ENCODE measurements around the gene TEAD1. TPM values are rescaled to one million over a fixed set of nuclear protein-coding genes. Genes with fewer than 3 reads are reported as not detected.

TEAD1 gene
- total RNA-seq, 1 experiment from 2014 or later: 102 TPM

GRCh38 chr11:12971955-12972354 lies 297.7 kb downstream of the TEAD1 start:
- peaks cover 6% of the 10 kb centered on the region for H3K27me3 ChIP-seq (ENCODE audit: control insufficient read depth, insufficient read depth, low read length)
- H3K27ac ChIP-seq (ENCODE audit: low read length): no peak overlapping the region
- TF ChIP-seq CTCF (IDR thresholded peaks at IDR 0.05) (no peak), POLR2AphosphoS5 (IDR thresholded peaks at IDR 0.05; ENCODE audit: low read depth, low read length) (no peak), TCF7L2 (IDR thresholded peaks at IDR 0.05; ENCODE audit: low read depth, low read length) (no peak), SIN3A (IDR thresholded peaks at IDR 0.05; ENCODE audit: borderline replicate concordance, insufficient read depth, low read depth, low read length) (no peak)
- no peak overlapping the region for H3K4me3 ChIP-seq (ENCODE audit: low read depth in 2 of 2, low read length in 2 of 2)
- CTCF ChIA-PET: no interaction called here
- H3K36me3 ChIP-seq (ENCODE audit: control insufficient read depth, insufficient read depth, low read length): no peaks in the 10 kb centered on the region
- in situ Hi-C loops (cut with HindIII; ENCODE audit: low pct_unique_long_range_greater_than_20kb, low sequenced_read_pairs) (no loop called here), intact Hi-C loops (cut with micrococcal nuclease; ENCODE audit: unreplicated experiment) (no loop called here)
- ATAC-seq (no peak), DNase-seq (ENCODE audit: low read depth, low spot score) (no peak)
- POLR2A ChIA-PET: no interaction called here
- no peaks in the 10 kb centered on the region for H3K9me3 ChIP-seq (ENCODE audit: control insufficient read depth, insufficient read depth, low read depth, low read length)
- H3K4me1 ChIP-seq (ENCODE audit: control insufficient read depth, insufficient read depth, low read length): no peaks in the 10 kb centered on the region
- BruUV-seq (replicated peaks): no TSS peak

- no peak overlapping the region for H3K27ac ChIP-seq (ENCODE audit: low read length)
- no TSS peak for BruUV-seq (replicated peaks)
- no peak overlapping the region for H3K4me3 ChIP-seq (ENCODE audit: low read depth in 2 of 2, low read length in 2 of 2)
- peaks cover 11% of the 10 kb centered on the region for H3K27me3 ChIP-seq (ENCODE audit: control insufficient read depth, insufficient read depth, low read length)
- no peaks in the 10 kb centered on the region for H3K4me1 ChIP-seq (ENCODE audit: control insufficient read depth, insufficient read depth, low read length)
- CTCF ChIA-PET: no interaction called here
- DNase-seq (ENCODE audit: low read depth, low spot score): no peak
- no peaks in the 10 kb centered on the region for H3K9me3 ChIP-seq (ENCODE audit: control insufficient read depth, insufficient read depth, low read depth, low read length)
- in situ Hi-C loops (cut with HindIII; ENCODE audit: low pct_unique_long_range_greater_than_20kb, low sequenced_read_pairs): no loop called here
- intact Hi-C loops (cut with micrococcal nuclease; ENCODE audit: unreplicated experiment): no loop called here
- TF ChIP-seq SIN3A (IDR thresholded peaks at IDR 0.05; ENCODE audit: borderline replicate concordance, insufficient read depth, low read depth, low read length): no peak
- TF ChIP-seq POLR2AphosphoS5 (IDR thresholded peaks at IDR 0.05; ENCODE audit: low read depth, low read length): no peak
- no peak for TF ChIP-seq TCF7L2 (IDR thresholded peaks at IDR 0.05; ENCODE audit: low read depth, low read length)
- TF ChIP-seq REST (IDR thresholded peaks at IDR 0.05; ENCODE audit: insufficient read depth in 1 of 2, low read depth in 2 of 2, low read length in 1 of 2): no peak
- no peaks in the 10 kb centered on the region for H3K36me3 ChIP-seq (ENCODE audit: control insufficient read depth, insufficient read depth, low read length)
- ATAC-seq: no peak
- POLR2A ChIA-PET: no interaction called here
Measured at GRCh38 chr11:12973528-12974181, 299.4 kb downstream of the TEAD1 start.

GRCh38 chr11:12975195-12975594 lies 301.0 kb downstream of the TEAD1 start:
- H3K4me3 ChIP-seq (ENCODE audit: low read depth in 2 of 2, low read length in 2 of 2): no peak overlapping the region
- POLR2A ChIA-PET: no interaction called here
- H3K9me3 ChIP-seq (ENCODE audit: control insufficient read depth, insufficient read depth, low read depth, low read length): no peaks in the 10 kb centered on the region
- TF ChIP-seq CTCF (IDR thresholded peaks at IDR 0.05): no peak
- TF ChIP-seq REST (IDR thresholded peaks at IDR 0.05; ENCODE audit: insufficient read depth in 1 of 2, low read depth in 2 of 2, low read length in 1 of 2): no peak
- TF ChIP-seq TCF7L2 (IDR thresholded peaks at IDR 0.05; ENCODE audit: low read depth, low read length): no peak
- TF ChIP-seq POLR2AphosphoS5 (IDR thresholded peaks at IDR 0.05; ENCODE audit: low read depth, low read length): no peak
- no peak for TF ChIP-seq SIN3A (IDR thresholded peaks at IDR 0.05; ENCODE audit: borderline replicate concordance, insufficient read depth, low read depth, low read length)
- CTCF ChIA-PET: no interaction called here
- no peak for ATAC-seq
- H3K36me3 ChIP-seq (ENCODE audit: control insufficient read depth, insufficient read depth, low read length): no peaks in the 10 kb centered on the region
- peaks cover 12% of the 10 kb centered on the region for H3K27me3 ChIP-seq (ENCODE audit: control insufficient read depth, insufficient read depth, low read length)
- no TSS peak for BruUV-seq (replicated peaks)
- H3K4me1 ChIP-seq (ENCODE audit: control insufficient read depth, insufficient read depth, low read length): no peaks in the 10 kb centered on the region
- no peak overlapping the region for H3K27ac ChIP-seq (ENCODE audit: low read length)
- intact Hi-C loops (cut with micrococcal nuclease; ENCODE audit: unreplicated experiment) (no loop called here), in situ Hi-C loops (cut with HindIII; ENCODE audit: low pct_unique_long_range_greater_than_20kb, low sequenced_read_pairs) (no loop called here)
- no peak for DNase-seq (ENCODE audit: low read depth, low spot score)
